A673 (cell line): ENCODE results near the gene STIP1.

ENCODE experiments used
- EZH2 ChIP-seq: fragments of 200-600 bp; sonication (generic); IDR thresholded peaks from 2 replicates; pipeline ENCODE4 v1.6.1; 2017; ENCODE audit warnings: borderline replicate concordance, low read depth, mild to moderate bottlenecking, mixed read lengths, antibody characterized with exemption, low read length; ENCODE audit not compliant: poor library complexity, severe bottlenecking
- TF ChIP-seq, protein P1 (sequence below): fragments of 300-800, 200-600 bp; sonication (generic); conservative IDR thresholded peaks from 2 replicates; pipeline ENCODE4 v1.5.1; 2017; ENCODE audit warnings: low read depth, mild to moderate bottlenecking, antibody characterized with exemption, low read length, moderate library complexity, mixed read lengths

DNA sequence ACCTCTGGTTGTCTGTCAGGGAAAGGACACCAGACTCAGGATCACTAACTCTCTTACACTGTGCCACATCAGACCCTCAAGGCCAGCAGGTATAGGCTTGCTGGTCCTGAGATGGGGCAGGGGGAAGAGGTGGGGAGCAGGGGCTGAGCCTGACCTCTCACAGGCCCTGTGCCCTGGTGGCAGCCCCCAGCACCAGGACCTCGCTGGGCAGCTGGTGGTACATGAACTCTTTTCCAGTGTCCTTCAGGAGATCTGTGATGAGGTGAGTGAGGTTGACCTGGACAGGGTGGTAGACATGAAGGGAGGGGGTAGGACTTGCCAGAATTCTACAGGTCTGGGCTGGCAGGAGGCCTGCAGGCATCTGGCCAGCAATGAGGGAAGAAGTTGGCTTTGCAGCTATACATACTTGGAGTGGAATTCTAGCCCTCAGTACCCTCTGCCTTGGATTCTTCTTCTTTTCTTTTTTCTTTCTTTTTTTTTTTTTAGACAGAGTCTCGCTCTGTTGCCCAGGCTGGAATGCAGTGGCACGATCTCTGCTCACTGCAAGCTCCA, 41.5 kb downstream of the STIP1 start:
- TF ChIP-seq, protein P1, sequence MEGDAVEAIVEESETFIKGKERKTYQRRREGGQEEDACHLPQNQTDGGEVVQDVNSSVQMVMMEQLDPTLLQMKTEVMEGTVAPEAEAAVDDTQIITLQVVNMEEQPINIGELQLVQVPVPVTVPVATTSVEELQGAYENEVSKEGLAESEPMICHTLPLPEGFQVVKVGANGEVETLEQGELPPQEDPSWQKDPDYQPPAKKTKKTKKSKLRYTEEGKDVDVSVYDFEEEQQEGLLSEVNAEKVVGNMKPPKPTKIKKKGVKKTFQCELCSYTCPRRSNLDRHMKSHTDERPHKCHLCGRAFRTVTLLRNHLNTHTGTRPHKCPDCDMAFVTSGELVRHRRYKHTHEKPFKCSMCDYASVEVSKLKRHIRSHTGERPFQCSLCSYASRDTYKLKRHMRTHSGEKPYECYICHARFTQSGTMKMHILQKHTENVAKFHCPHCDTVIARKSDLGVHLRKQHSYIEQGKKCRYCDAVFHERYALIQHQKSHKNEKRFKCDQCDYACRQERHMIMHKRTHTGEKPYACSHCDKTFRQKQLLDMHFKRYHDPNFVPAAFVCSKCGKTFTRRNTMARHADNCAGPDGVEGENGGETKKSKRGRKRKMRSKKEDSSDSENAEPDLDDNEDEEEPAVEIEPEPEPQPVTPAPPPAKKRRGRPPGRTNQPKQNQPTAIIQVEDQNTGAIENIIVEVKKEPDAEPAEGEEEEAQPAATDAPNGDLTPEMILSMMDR: no peak
- TF ChIP-seq EZH2: no peak
